Stimulated activated CD4-positive, alpha-beta T cell treated with anti-CD3 and anti-CD28 coated beads, Interleukin-4, amount 100 ng/mL, for 24 hours (primary cell): ENCODE measurements around the gene NFKBIB.
"Not testable (repeated sequence)": the region's sequence is repeated elsewhere in the genome, so short reads cannot be mapped to it uniquely, and the experiment has no call there.

Source experiments
- DNase-seq: peaks from one replicate; pipeline ENCODE4 v3.0.0-alpha.2; 2020

Gene NFKBIB

GRCh38 chr19:38931521-38931793 lies 31.7 kb downstream of the NFKBIB start:
- no peak for DNase-seq

GRCh38 chr19:38932425-38933179 lies 32.8 kb downstream of the NFKBIB start:
- peak; percentile 49 for DNase-seq

GRCh38 chr19:38933544-38933943 lies 33.8 kb downstream of the NFKBIB start:
- DNase-seq: no peak

GRCh38 chr19:38939957-38940356 lies 40.2 kb downstream of the NFKBIB start:
- DNase-seq: no peak

DNA sequence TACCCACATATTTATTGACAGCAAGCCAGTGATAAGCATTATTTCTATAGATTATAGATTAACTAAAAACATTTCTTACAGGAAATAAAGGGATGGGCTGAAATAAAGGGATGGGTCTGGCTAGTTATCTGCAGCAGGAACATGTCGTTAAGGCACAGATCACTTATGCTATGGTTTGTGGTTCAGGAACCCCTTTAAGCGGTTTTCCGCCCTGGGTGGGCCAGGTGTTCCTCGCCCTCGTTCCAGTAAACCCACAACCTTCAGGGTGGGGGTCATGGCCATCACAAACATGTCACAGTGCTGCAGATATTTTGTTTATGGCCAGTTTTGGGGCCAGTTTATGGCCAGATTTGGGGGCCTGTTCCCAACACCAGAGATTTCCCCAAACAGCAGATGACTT lies 41.7 kb downstream of the NFKBIB start:
- DNase-seq: not testable (repeated sequence)

GRCh38 chr19:38941979-38942378 lies 42.2 kb downstream of the NFKBIB start:
- DNase-seq: no peak

DNA sequence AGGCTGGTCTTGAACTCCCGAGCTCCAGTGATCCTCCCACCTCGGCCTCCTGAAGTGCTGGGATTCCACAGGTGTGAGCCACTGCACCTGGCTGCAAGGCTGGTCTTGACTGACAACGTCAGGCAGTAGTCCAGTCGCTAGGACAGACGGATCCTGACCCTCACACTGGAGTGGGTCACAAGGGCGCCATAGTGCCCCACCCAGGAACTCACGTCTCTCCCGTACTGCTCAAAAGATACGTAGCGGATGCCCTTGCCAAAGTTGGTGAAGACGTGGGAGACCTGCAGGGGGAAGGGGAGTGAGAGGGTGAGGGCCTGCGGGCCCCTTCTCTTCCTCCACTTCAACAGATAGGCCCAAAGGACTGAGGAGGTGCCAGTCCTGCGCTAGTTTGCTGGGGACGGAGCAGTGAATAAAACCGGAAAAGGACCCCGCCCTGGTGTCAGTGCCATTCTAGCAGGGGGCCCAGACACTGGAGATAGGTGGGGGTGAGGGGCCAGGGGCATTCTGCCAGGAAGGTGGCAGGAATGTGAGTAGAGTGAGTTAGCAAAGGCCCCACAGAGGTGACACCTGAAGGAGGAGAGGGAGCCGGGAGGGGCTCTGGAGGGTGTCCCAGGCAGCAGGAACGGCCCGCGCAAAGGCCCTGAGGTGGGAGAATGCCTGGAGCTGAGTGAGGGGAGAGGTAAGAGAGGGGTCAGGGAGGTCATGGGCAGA lies 42.9 kb downstream of the NFKBIB start:
- no peak for DNase-seq

DNA sequence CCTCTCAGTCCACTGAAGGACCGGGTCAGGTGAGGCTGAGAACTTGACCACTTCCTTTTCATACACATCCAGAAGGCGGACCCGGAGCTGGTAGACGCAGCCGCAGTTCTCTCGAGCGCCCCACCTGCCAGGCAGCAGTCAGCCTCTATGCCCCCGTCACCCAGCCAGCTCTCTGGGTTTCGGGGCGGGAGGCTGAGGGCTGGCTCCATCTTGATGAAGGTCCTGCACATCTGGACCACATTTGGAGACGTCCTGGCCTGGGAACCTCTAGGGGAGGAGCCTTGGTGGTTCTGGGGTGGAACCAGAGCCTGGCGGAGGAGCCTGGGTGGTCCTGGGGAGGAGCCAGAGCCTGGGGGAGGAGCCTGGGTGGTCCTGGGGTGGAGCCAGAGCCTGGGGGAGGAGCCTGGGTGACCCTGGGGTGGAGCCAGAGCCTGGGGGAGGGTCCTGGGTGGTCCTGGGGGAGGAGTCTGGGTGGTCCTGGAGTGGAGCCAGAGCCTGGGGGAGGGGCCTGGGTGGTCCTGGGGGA lies 45.3 kb downstream of the NFKBIB start:
- DNase-seq: no peak

DNA sequence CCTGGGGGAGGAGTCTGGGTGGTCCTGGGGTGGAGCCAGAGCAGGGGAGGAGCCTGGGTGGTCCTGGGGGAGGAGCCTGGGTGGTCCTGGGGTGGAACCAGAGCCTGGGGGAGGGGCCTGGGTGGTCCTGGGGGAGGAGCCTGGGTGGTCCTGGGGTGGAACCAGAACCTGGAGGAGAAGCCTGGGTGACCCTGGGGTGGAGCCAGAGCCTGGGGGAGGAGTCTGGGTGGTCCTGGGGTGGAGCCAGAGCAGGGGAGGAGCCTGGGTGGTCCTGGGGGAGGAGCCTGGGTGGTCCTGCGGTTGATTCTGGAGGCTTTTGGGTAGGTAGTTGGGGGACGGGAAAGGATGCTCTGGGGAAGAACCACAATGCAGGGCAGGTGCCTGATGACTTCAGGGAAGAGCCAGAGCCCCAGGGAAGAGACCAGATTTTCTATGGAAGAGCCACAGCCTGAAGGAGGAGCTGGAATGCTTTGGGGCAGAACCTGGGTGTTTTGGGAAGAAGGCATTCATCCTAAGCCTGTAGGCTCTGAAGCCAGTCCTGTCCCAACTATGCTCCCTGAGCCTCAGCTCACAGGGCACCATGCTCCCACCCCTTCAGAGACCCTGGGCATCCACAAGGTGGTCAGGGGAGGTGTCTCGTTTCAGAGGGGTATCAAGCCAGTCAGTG lies 45.9 kb downstream of the NFKBIB start:
- no peak for DNase-seq

GRCh38 chr19:38946229-38947010 lies 46.7 kb downstream of the NFKBIB start:
- no peak for DNase-seq

GRCh38 chr19:38949580-38950367 lies 50.0 kb downstream of the NFKBIB start:
- peak; percentile 82 for DNase-seq

- no peak for DNase-seq
Observed at GRCh38 chr19:38951187-38951586, 51.4 kb downstream of the NFKBIB start.

- DNase-seq: peak; percentile 33
Observed at GRCh38 chr19:38952395-38953165, 52.8 kb downstream of the NFKBIB start.

- no peak for DNase-seq
Observed at GRCh38 chr19:38953677-38954076, 53.9 kb downstream of the NFKBIB start.

DNA sequence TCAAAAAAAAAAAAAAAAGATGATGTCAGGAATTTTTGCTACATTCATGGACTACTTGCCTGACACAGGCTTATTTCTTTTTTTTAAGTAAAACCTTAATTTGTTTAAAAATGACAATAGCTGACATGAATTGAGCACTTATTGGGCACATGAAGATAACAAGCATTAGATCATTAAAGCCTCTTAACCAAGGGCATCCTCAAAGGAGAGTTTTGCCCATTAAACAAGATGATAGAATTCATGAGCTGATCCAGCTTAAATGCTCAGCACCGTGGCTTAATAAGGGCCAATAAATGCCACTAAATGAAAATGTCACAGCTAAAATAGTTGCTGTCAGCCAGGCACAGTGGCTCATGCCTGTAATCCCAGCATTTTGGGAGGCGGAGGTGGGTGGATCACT lies 56.5 kb downstream of the NFKBIB start:
- no peak for DNase-seq

DNA sequence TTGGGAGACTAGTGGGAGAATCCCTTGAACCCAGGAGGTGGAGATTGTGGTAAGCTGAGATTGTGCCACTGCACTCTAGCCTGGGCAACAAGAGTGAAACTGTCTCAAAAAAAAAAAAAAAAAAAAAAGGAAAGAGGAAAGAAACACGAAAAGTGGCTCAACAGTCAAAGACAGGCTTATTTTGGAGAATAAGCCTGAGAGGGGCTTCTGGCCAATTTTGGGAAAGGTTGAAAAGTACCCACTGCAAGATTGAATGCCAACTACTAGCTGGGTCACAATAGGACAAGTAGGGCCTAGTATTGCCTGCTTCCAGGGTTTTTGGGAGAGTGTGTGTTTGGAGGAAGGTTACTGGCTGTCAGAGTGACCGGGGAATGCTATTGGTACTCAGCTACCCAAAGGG lies 58.5 kb downstream of the NFKBIB start:
- DNase-seq: no peak
